ENCODE measurements around the gene ATRIP.
"Not testable (repeated sequence)": the region's sequence is repeated elsewhere in the genome, so short reads cannot be mapped to it uniquely, and the experiment has no call there.

ATRIP gene

DNA sequence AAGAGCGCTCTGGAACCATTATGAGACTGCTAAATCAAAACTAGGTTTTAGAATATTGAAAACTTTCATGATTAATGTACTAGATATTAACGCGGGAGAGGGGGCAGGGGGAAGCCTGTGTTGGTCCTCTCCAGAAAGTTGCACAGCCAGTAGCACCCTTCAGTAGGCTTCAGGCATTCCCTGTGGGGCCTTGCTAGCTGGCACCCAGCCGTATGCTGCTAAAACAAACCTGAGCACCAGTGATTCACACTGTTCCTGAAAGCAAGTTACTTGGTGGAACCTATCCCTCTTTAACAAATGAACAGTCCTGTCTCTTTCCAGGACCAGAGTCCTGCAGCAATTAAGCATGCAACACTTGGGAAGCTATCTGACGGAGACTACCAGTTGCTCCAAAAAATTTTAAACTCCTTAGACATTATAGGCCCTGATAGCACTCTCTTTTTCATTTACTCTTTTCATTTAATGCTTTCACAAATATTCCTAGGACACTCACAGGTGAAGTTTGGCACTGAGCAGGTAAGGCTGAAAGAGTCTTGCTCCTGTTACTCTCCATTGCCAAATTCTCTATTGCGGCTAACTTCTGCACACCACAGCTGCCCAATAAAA lies 1.2 kb upstream of the ATRIP start:
- Histone ChIP-seq H3K4me3 (ENCODE audit: extremely low read depth, insufficient read depth, low read length, poor library complexity, severe bottlenecking) (peak overlapping the region; percentile 75), H3K36me3 (ENCODE audit: control insufficient read depth, insufficient read depth, low read length) (peaks cover 47% of the 10 kb centered on the region), H3K4me1 (ENCODE audit: control insufficient read depth, insufficient read depth, low read length, poor library complexity, severe bottlenecking) (peaks cover 18% of the 10 kb centered on the region), H3K27ac (ENCODE audit: low read depth, low read length, severe bottlenecking) (no peak overlapping the region), H3K9me3 (ENCODE audit: control insufficient read depth, low read length) (no peaks in the 10 kb centered on the region)
- WGBS, 2 experiments (ENCODE audit: insufficient coverage in 2 of 2), result 90 to 95% methylated on average over 3 to 4 of the region's 6 CpGs

DNA sequence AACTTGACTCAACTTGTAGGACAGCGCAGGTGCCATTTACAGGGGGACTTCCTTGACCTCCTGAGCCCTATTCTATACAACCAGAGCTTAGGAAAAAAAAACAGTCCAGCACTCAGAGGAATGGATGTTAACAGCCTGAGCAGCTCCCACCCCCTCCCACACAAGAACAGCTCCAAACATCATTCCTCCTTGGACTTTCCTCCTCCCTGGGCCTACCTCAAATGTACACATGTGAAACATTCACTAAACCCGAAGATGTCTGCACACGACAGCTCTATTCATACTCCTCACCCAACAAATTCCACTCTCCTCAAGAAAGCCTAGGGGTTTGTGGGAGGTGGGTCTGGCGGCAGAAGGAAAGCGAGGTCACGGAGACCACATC lies 503 bp upstream of the ATRIP start:
- Histone ChIP-seq H3K9me3 (ENCODE audit: control insufficient read depth, low read length) (no peaks in the 10 kb centered on the region), H3K4me1 (ENCODE audit: control insufficient read depth, insufficient read depth, low read length, poor library complexity, severe bottlenecking) (peaks cover 18% of the 10 kb centered on the region), H3K4me3 (ENCODE audit: extremely low read depth, insufficient read depth, low read length, poor library complexity, severe bottlenecking) (peak overlapping the region; percentile 75), H3K36me3 (ENCODE audit: control insufficient read depth, insufficient read depth, low read length) (peaks cover 50% of the 10 kb centered on the region), H3K27ac (ENCODE audit: low read depth, low read length, severe bottlenecking) (peak overlapping the region; percentile 23)
- WGBS, 2 experiments (ENCODE audit: insufficient coverage in 2 of 2), result 3 to 86% methylated on average over 1 to 3 of the region's 6 CpGs

DNA sequence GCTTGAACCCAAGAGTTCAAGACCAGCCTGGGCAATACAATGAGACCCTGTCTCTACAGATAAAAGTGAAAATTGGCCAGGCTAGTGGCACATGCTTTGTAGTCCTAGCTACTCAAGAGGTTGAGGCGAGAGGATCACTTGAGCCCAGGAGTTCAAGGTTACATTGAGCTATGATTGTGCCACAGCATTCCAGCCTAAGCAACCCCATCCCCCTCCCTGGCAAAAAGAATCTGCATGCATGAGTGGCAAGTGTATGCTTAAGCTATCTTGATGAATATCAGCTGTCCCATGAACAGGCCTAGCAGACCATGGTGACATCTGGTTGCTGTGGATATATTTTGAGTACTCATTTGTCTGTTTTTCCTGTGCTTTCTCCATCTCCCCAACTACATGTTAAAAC lies 4.7 kb downstream of the ATRIP start:
- WGBS, 2 experiments (ENCODE audit: insufficient coverage in 2 of 2), result 92% methylated on average over 1 of the region's 1 CpG; no CpG with 5 or more reads in 1 of the 2 experiments
- Histone ChIP-seq H3K9me3 (ENCODE audit: control insufficient read depth, low read length) (no peaks in the 10 kb centered on the region), H3K4me3 (ENCODE audit: extremely low read depth, insufficient read depth, low read length, poor library complexity, severe bottlenecking) (no peak overlapping the region), H3K27ac (ENCODE audit: low read depth, low read length, severe bottlenecking) (no peak overlapping the region), H3K36me3 (ENCODE audit: control insufficient read depth, insufficient read depth, low read length) (peaks cover 63% of the 10 kb centered on the region), H3K4me1 (ENCODE audit: control insufficient read depth, insufficient read depth, low read length, poor library complexity, severe bottlenecking) (peaks cover 6% of the 10 kb centered on the region)

DNA sequence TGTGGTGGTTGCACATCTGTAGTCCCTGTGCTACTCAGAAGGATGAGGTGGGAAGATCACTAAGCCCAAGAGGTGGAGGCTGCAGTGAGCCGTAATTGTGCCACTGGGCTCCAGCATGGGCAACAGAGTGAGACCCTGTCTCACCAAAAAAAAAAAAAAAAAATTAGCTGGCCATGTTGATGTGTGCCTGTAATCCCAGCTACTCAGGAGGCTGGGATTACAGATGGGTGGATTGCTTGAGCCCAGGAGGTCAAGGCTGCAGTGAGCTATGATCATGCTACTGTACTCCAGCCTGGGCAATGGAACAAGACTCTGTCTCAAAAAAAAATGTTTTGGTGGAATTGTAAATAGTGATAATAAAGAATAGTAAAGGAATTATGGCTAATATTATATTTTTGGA lies 9.9 kb downstream of the ATRIP start:
- peaks cover 93% of the 10 kb centered on the region for H3K36me3 ChIP-seq (ENCODE audit: control insufficient read depth, insufficient read depth, low read length)

DNA sequence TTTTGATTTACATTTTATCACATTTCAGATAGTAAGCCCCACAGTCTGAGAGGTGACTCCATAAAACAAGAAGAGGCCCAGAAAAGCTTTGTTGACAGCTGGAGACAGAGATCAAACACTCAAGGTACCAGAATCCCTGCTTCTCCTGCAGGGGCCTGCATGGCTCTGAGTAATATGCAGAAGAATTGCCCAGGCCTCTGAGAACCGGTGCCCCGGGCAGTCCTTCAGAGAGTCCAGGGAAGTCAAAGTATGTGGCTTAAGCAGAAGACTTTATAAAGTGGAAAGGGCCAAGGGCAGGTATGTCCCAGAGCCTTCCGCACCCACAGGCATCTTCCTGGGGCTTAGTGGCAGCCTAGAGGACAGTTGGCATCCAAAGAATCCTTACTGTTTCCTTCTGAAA lies 12.8 kb downstream of the ATRIP start:
- Histone ChIP-seq H3K9me3 (ENCODE audit: control insufficient read depth, low read length) (no peaks in the 10 kb centered on the region), H3K4me1 (ENCODE audit: control insufficient read depth, insufficient read depth, low read length, poor library complexity, severe bottlenecking) (no peaks in the 10 kb centered on the region), H3K36me3 (ENCODE audit: control insufficient read depth, insufficient read depth, low read length) (peaks cover 79% of the 10 kb centered on the region), H3K4me3 (ENCODE audit: extremely low read depth, insufficient read depth, low read length, poor library complexity, severe bottlenecking) (no peak overlapping the region), H3K27ac (ENCODE audit: low read depth, low read length, severe bottlenecking) (no peak overlapping the region)
- 93 to 100% methylated on average over 1 to 3 of the region's 3 CpGs for WGBS, 2 experiments (ENCODE audit: insufficient coverage in 2 of 2)

More for the DNA sequence above, 9.9 kb downstream of the ATRIP start:
- Histone ChIP-seq H3K4me1 (ENCODE audit: control insufficient read depth, insufficient read depth, low read length, poor library complexity, severe bottlenecking) (no peaks in the 10 kb centered on the region), H3K9me3 (ENCODE audit: control insufficient read depth, low read length) (no peaks in the 10 kb centered on the region), H3K4me3 (ENCODE audit: extremely low read depth, insufficient read depth, low read length, poor library complexity, severe bottlenecking) (no peak overlapping the region), H3K27ac (ENCODE audit: low read depth, low read length, severe bottlenecking) (no peak overlapping the region)
- 100% methylated on average over 1 of the region's 1 CpG; no CpG with 5 or more reads in 1 of the 2 experiments for WGBS, 2 experiments (ENCODE audit: insufficient coverage in 2 of 2)

DNA sequence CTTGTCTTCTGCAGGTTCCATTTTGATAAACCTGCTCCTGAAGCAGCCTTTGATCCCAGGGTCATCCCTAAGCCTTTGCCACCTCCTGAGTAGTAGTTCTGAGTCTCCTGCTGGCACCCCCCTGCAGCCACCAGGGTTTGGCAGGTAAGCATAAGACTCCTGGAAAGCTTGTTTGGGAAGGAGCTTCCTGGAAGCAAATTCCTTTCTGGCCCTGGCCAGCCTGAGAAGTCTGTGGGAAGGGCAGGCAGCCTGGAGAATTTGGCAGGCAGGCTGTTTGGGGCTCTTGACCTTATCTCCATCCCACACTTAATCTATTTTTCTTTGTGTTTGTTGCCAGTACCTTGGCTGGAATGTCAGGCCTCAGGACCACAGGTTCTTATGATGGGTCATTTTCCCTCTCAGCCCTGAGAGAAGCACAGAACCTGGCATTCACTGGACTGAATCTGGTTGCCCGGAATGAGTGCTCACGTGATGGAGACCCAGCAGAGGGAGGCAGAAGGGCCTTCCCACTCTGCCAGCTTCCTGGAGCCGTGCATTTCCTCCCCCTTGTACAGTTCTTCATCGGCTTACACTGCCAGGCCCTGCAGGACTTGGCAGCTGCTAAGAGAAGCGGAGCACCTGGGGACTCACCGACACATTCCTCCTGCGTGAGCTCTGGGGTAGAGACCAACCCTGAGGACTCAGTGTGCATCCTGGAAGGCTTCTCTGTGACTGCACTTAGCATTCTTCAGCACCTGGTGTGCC lies 13.4 kb downstream of the ATRIP start:
- 91 to 93% methylated on average over 4 to 5 of the region's 7 CpGs for WGBS, 2 experiments (ENCODE audit: insufficient coverage in 2 of 2)
- Histone ChIP-seq H3K36me3 (ENCODE audit: control insufficient read depth, insufficient read depth, low read length) (peaks cover 80% of the 10 kb centered on the region), H3K9me3 (ENCODE audit: control insufficient read depth, low read length) (no peaks in the 10 kb centered on the region), H3K4me3 (ENCODE audit: extremely low read depth, insufficient read depth, low read length, poor library complexity, severe bottlenecking) (no peak overlapping the region), H3K27ac (ENCODE audit: low read depth, low read length, severe bottlenecking) (no peak overlapping the region), H3K4me1 (ENCODE audit: control insufficient read depth, insufficient read depth, low read length, poor library complexity, severe bottlenecking) (no peaks in the 10 kb centered on the region)

DNA sequence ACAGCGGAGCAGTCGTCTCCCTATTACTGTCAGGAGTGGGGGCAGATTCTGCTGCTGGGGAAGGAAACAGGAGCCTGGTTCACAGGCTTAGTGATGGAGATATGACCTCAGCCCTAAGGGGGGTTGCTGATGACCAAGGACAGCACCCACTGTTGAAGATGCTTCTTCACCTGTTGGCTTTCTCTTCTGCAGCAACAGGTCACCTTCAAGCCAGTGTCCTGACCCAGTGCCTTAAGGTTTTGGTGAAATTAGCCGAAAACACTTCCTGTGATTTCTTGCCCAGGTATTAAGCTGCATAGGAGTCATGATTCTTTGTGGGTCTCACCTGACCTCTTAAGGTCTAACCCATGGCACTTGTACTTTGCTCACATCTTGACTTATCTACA lies 14.0 kb downstream of the ATRIP start:
- WGBS, 2 experiments (ENCODE audit: insufficient coverage in 2 of 2), result 100% methylated on average over 2 to 3 of the region's 3 CpGs
- Histone ChIP-seq H3K36me3 (ENCODE audit: control insufficient read depth, insufficient read depth, low read length) (peaks cover 75% of the 10 kb centered on the region), H3K27ac (ENCODE audit: low read depth, low read length, severe bottlenecking) (no peak overlapping the region), H3K4me1 (ENCODE audit: control insufficient read depth, insufficient read depth, low read length, poor library complexity, severe bottlenecking) (peaks cover 5% of the 10 kb centered on the region), H3K4me3 (ENCODE audit: extremely low read depth, insufficient read depth, low read length, poor library complexity, severe bottlenecking) (no peak overlapping the region), H3K9me3 (ENCODE audit: control insufficient read depth, low read length) (no peaks in the 10 kb centered on the region)

DNA sequence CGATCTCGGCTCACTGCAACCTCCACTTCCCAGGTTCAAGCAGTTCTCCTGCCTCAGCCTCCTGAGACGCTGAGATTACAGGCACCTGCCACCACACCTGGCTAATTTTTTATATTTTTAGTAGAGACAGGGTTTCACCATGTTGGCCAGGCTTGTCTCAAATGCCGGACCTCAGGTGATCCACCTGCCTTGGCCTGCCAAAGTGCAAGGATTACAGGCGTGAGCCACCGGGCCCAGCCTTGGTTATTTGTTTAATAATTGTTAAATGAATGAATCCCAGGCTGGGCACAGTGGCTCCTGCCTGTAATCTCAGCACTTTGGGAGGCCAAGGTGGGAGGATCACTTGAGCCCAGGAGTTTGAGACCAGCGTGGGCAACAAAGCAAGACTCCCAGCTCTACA lies 15.2 kb downstream of the ATRIP start:
- not testable (repeated sequence) for H3K9me3 ChIP-seq (ENCODE audit: control insufficient read depth, low read length); H3K4me3 ChIP-seq (ENCODE audit: extremely low read depth, insufficient read depth, low read length, poor library complexity, severe bottlenecking); H3K27ac ChIP-seq (ENCODE audit: low read depth, low read length, severe bottlenecking)
- peaks cover 16% of the 10 kb centered on the region for H3K4me1 ChIP-seq (ENCODE audit: control insufficient read depth, insufficient read depth, low read length, poor library complexity, severe bottlenecking)
- H3K36me3 ChIP-seq (ENCODE audit: control insufficient read depth, insufficient read depth, low read length), result peaks cover 70% of the 10 kb centered on the region
- 91 to 97% methylated on average over 4 to 6 of the region's 7 CpGs for WGBS, 2 experiments (ENCODE audit: insufficient coverage in 2 of 2)

DNA sequence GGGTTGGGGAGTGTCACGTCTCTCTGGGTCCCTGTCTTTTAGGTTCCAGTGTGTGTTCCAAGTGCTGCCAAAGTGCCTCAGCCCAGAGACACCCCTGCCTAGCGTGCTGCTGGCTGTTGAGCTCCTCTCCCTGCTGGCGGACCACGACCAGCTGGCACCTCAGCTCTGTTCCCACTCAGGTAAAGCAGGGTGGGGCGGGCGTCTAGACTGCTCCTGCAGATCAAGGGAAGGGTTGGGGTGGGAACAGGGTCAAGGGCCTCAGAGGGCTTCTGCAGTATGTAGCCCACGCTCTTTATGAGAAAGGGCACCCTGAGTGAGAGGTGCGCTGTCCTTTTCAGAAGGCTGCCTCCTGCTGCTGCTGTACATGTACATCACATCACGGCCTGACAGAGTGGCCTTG lies 17.2 kb downstream of the ATRIP start:
- Histone ChIP-seq H3K36me3 (ENCODE audit: control insufficient read depth, insufficient read depth, low read length) (peaks cover 74% of the 10 kb centered on the region), H3K9me3 (ENCODE audit: control insufficient read depth, low read length) (no peaks in the 10 kb centered on the region), H3K4me3 (ENCODE audit: extremely low read depth, insufficient read depth, low read length, poor library complexity, severe bottlenecking) (no peak overlapping the region), H3K27ac (ENCODE audit: low read depth, low read length, severe bottlenecking) (no peak overlapping the region), H3K4me1 (ENCODE audit: control insufficient read depth, insufficient read depth, low read length, poor library complexity, severe bottlenecking) (peaks cover 20% of the 10 kb centered on the region)
- 91 to 93% methylated on average over 8 to 9 of the region's 9 CpGs for WGBS, 2 experiments (ENCODE audit: insufficient coverage in 2 of 2)

DNA sequence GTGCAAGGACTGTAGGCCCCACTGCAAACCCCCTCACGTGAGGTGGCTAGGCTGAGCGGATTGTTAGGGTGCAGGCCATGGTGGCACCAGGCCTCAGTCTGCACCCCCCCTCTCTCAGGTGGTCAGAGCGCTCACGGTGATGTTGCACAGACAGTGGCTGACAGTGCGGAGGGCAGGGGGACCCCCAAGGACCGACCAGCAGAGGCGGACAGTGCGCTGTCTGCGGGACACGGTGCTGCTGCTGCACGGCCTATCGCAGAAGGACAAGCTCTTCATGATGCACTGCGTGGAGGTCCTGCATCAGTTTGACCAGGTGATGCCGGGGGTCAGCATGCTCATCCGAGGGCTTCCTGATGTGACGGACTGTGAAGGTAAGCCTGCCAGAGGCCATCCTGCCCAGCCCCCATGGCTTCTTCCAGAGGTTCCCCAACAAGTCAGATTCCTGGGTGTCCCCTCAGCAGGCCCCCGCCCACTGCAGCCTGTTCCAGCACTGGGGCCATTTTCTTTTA lies 18.2 kb downstream of the ATRIP start:
- H3K27ac ChIP-seq (ENCODE audit: low read depth, low read length, severe bottlenecking), result peak overlapping the region; percentile 100
- H3K9me3 ChIP-seq (ENCODE audit: control insufficient read depth, low read length), result no peaks in the 10 kb centered on the region
- H3K4me3 ChIP-seq (ENCODE audit: extremely low read depth, insufficient read depth, low read length, poor library complexity, severe bottlenecking), result no peak overlapping the region
- 96% methylated on average over 17 of the region's 17 CpGs for WGBS, 2 experiments (ENCODE audit: insufficient coverage in 2 of 2)
- H3K4me1 ChIP-seq (ENCODE audit: control insufficient read depth, insufficient read depth, low read length, poor library complexity, severe bottlenecking), result peaks cover 20% of the 10 kb centered on the region
- H3K36me3 ChIP-seq (ENCODE audit: control insufficient read depth, insufficient read depth, low read length), result peaks cover 73% of the 10 kb centered on the region

DNA sequence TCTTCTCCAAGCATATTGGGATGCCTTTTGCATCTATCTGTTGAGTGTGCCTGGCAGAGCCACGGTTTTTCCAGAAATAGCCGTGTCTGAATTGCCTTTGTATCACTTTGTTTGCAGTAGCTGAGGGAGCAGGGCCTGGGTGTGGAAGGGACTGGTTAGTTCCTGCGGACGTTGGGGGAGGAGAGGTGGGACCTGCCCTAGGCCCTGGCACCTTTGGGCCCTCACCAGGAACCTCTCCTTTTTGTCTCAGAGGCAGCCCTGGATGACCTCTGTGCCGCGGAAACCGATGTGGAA lies 18.6 kb downstream of the ATRIP start:
- H3K27ac ChIP-seq (ENCODE audit: low read depth, low read length, severe bottlenecking), result peak overlapping the region; percentile 100
- no peak overlapping the region for H3K4me3 ChIP-seq (ENCODE audit: extremely low read depth, insufficient read depth, low read length, poor library complexity, severe bottlenecking)
- peaks cover 20% of the 10 kb centered on the region for H3K4me1 ChIP-seq (ENCODE audit: control insufficient read depth, insufficient read depth, low read length, poor library complexity, severe bottlenecking)
- H3K36me3 ChIP-seq (ENCODE audit: control insufficient read depth, insufficient read depth, low read length), result peaks cover 73% of the 10 kb centered on the region
- 28 to 62% methylated on average over 4 to 7 of the region's 7 CpGs for WGBS, 2 experiments (ENCODE audit: insufficient coverage in 2 of 2)
- no peaks in the 10 kb centered on the region for H3K9me3 ChIP-seq (ENCODE audit: control insufficient read depth, low read length)
